HTR-8/SVneo (cell line): Measurements from ENCODE around the gene FARP2.
"Not testable (repeated sequence)": the region's sequence is repeated elsewhere in the genome, so short reads cannot be mapped to it uniquely, and the experiment has no call there.

Source experiments
- DNase-seq: peaks from one replicate; pipeline ENCODE4 v3.0.0; 2011; ENCODE audit warnings: low spot score, mixed read lengths; ENCODE audit not compliant: insufficient read length
- FAIRE-seq: peaks from 2 replicates; lab custom pipeline; 2011; peaks lifted over from hg19 to GRCh38; lab: Jason Lieb, UNC

The FARP2 gene

DNA sequence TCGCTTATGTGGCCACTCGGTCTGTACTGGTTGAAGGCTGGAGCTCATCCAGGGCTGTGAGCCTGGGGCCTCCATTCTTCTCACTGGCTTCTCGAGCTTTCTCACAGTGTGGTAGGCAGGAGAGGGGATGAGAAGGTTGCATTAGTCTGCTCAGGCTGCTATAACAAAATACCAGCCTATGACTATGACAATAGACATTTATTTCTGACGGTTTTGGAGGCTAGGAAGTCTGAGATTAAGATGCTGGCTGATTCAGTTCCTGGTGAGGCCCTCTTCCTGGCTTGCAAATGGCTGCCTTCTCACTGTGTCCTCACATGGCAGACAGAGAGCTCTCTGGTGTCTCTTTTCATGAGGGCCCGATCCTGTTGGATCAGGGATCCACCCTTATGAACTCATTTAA lies 158.5 kb downstream of the FARP2 start:
- no peak for FAIRE-seq

DNA sequence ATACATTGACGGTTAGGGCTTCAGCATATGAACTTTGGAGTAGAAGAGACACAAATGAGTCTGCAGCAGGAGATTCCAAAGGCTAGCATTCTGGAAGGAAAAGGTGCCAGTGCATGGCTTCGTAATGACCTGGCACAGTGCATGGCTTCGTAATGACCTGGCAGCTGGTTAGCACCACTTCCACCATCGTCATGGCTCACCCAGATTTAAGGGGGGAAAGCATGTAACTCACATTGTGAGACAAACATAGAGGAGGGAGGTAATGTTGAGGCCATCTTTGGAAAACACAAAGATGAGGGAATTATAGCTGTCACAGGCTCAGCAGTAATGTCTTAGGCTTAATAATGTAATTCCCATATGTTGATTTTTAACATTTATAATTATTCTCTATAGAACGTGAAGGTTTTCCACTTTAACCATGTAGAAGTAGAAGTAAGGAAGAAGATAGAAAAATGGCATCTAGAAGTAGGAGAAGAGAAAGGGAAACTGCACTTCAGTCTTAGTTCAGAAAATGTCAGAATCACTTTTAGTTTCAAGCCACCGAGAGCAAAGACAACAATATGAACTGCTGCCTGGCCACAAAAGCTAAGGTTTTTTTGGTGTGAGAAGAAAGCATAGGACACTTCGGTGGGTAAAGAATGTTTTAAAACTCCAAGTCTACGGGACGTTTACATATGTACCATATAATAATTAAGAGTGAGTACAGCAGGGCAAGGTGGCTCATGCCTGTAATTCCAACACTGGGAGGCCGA lies 159.1 kb downstream of the FARP2 start:
- DNase-seq (no peak), FAIRE-seq (no peak)

More for the DNA sequence above, 158.5 kb downstream of the FARP2 start:
- no peak for DNase-seq

DNA sequence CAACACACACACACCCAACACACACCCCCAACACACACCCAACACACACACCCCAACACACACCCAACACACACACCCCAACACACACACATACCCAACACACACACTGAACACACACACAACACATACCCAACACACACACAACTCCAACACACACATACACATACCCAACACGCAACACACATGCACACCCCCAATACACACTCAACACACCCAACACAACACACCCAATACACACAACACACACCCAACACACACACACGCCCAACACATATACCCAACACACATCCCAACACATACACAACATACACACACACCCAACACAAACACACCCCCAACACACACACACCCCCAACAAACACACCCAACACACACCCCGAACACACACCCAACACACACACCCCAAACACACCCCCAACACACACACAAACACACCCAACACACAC lies 160.5 kb downstream of the FARP2 start:
- FAIRE-seq (peak; percentile 97), DNase-seq (no peak)

- no peak for FAIRE-seq
- DNase-seq: no peak
These were observed 161.2 kb downstream of the FARP2 start for GRCh38 chr2:241517297-241517696.

DNA sequence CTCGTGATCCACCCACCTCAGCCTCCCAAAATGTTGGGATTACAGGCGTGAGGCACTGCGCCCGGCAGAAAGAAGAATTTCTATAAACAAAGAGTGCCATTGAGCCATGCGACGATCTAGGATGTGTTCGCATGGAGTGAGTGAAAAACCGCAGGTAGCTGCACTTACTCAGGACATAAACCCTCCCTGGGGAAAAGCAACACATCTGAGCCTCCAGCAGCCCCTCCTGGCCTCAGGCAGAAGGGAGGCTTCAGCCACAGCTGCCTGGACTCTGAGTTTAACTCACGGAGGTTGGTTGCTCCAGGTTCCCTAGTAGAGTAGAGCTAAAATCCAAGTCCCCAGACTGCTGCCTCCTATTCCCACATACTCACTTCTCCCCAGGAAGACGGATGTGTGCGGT lies 163.6 kb downstream of the FARP2 start:
- no peak for FAIRE-seq
- no peak for DNase-seq

DNA sequence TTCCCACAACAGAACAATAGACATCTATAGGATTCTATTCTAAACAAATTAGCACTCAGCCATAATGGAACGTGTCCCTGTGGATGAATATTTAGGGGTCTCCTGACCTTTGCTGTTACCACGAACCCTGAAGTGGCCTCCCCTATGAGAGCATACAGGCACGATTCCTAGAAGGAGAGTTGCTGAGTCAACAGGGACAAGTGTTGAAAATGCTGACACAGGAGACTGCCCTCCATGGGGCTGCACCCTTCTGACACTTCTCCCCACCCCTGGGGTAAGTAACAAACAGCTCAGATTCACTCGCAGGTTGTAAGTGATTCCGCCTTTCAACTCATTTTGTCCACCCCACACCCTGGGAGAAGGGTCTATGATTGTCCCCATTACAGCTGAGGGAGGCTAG lies 166.4 kb downstream of the FARP2 start:
- DNase-seq: no peak
- FAIRE-seq: no peak

DNA sequence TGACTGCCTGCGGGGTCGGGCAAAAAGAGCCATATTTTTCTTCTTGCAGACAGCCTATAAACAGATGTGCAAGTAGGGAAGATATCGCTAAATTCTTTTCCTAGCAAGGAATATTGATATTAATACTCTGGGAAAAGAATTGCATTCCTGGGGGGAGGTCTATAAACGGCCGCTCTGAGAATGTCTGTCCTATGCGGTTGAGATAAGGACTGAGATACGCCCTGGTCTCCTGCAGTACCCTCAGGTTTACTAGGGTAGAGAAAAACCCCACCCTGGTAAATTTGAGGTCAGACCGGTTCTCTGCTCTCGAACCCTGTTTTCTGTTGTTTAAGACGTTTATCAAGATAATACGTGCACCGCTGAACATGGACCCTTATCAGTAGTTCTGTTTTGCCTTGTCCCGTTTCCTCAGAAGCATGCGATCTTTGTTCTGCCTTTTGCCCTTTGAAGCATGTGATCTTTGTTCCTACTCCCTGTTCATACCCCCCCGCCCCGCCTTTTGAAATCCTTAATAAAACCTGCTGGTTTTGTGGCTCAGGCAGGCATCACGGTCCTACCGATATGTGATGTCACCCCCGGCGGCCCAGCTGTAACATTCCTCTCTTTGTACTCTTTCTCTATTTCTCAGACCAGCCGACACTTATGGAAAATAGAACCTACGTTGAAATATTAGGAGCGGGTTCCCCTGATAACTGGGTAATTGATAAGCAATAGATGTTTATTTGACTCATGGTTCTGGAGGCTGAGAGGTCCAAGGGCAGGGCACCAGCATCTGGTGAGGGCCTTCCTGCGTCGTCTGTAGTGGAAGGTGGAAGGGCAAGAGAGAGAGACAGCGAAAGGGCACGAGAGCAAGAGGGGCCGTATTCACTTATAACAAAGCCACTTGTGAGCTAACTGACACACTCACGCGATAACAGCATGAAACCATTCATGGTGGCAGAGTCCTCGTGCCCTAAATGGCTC lies 170.0 kb downstream of the FARP2 start:
- DNase-seq, FAIRE-seq: not testable (repeated sequence)

GRCh38 chr2:241530571-241530970 lies 174.5 kb downstream of the FARP2 start:
- FAIRE-seq (no peak), DNase-seq (no peak)

DNA sequence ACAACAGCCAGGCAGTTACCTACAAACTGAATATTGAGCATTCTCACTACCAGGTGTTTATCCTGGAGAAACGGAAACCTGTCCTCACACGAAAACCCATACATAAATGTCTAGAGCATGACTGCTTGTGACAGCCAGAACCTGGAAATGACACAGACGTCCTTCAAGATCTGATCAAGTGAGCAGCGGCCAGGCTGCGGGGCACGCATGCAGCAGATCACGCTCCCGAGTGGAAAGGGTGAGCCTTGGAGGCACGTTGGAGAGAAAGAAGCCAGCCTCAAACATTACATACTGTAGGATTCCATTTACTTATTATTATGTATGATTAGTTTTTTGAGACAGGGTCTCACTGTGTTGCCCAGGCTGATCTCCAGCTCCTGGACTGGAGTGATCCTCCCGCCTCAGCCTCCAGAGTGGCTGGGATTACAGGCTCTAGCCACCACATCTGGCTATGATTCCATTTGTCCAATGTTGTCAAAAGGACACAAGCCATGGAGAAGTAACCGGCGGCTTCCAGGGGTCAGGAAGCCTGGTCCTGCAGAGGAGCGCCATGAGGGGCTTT lies 175.2 kb downstream of the FARP2 start:
- FAIRE-seq: no peak
- DNase-seq: no peak

- no peak for FAIRE-seq
- no peak for DNase-seq
These were observed 176.1 kb downstream of the FARP2 start for GRCh38 chr2:241532168-241532567.

DNA sequence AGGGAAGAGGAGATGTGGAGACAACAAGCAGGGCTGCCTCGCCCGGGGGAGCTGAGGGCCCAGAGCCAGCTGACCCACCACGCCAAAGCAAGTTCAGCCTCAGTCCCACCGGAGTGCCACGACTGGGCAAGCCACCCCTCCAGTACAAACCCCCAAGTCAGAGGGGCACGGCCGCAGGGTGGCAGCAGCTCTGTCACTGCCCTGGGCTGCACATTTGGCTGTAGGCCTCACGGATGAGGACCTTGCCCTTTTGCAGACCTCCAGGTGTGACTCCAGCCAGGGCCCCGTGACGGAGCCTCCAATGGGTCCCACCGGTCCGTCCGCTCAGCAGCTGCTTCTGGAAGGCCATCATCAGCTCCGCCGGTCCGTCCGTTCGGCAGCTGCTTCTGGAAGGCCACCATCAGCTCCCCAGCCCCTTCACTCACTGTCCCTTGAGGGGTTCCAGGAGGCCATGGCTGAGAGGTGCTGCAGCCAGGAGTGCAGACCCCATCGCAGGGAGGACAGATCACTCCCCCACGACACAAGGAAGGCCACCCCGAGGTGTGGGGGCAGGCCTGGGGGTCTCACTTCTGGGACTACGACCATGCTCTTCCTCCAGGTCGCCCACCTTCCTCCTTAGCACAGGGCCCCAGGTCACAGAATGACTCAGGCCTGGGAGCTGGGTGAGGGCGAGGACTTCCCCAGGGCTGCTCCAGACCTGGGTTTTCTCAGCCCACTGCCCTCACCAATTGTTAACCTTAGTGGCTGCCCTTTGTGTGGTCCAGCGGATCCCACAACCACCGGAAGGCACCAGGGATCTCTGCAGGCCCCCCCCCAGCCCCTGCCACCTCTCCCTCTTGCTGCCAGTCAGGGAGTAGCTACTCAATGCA lies 176.9 kb downstream of the FARP2 start:
- FAIRE-seq (no peak), DNase-seq (no peak)

- DNase-seq: no peak
These were observed 178.2 kb downstream of the FARP2 start for GRCh38 chr2:241534293-241534692.

DNA sequence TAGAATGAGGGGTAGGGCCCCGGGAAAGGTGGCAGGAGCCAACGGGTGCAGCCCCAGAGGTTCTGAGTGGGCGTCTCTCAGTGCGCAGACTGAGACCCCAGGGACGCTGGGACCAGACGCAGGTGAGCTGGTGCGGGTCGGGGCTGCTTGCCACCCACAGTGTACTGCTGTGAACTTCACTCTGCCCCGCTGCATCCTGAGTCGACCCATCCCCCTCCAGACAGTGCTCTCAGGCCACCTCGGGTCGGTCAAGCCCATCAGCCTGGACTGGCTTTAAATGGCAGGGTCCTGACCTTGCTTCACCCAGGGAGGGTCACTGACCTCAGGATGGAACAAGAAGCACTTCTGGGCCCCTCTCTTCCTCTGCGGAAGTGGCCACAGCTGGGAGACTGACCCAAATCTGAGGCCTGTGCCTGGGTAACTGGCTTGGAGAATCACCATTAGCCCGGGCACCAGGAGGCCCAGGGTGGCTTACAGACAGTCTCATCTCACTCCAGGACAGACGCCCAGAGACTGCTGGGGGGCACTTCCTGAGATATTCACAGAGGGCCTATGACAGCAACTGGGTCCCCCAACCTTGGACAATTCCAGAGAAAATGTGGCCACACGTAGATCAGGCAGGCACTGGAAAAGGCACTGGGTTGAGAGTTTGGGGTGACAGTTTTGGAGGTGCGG lies 178.8 kb downstream of the FARP2 start:
- no peak for DNase-seq
- FAIRE-seq: peak; percentile 36

More at GRCh38 chr2:241534293-241534692, 178.2 kb downstream of the FARP2 start:
- FAIRE-seq: no peak

DNA sequence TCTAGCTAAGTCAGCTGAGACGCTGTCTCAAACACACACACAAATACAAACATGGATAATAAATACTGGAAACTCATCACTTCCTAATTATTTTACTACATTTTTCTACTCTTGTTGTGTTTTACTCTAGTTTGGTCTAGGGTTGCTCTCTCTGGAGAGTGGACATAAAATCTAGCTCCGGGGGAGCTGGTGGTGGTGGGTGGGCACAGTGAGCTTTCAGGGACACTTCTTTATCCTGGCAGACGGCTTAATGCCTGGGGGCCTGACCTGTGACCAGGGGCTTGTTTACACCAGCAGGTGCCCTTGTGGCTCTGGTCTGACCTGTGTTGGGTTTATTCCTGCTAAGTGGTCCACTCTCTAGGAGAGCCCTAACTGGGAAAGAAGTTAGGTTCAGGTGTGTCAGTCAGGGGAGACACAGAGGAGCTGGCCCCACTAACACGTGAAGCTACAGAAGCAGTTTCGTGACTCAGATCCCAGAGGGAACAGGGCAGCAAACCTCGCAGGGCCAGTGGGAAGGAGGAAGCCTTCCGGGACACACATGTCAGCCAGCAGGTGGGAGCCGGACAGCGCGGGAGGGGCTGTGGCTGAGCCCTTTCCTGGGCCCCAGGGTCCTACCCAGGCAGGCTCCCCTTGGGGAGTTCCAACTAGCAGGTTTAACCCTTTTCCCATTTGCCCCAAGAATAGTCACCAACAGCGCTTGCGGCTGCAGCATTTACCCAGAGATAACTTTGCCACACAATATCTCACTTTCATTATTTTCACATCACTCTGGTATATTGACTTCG lies 180.0 kb downstream of the FARP2 start:
- no peak for FAIRE-seq
- DNase-seq: no peak

DNA sequence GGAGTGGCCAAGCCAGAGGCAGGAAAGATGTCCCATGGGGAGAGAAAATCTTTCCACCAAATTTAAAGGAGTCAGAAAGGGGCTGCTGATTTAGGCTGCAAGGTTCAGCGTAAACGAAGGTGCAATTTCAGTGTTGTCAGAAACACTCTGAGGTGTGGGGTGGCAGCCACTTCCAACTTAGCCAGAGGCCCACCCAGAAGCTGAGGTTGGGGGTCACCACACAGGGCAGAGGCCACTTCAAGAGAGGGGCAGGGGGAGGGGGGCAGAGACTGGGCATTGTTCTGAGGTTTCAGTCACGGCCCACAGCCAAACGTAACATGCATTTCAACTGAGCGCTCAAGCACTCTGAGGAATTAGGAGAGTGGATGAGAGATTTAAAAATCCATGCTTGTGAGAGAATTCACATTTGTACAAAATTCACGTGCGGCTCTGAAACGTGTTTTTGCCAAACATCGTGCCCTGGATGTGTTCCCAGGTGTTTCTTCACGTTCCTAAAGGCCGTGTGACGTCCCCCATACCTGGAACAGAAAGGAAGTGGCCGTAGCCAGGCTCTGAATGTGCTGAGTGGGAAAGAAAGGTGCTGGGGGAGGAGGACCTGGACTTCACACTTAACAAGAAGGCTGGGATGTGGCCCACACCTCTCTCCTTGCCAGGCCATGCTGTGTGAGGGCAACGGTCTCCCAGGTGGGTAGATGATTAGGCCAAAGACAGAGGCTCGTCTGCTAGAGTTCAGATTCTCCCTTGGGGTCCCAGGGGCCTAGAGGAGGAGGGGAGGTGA lies 182.9 kb downstream of the FARP2 start:
- FAIRE-seq (no peak), DNase-seq (no peak)

GRCh38 chr2:241539616-241540374 lies 183.7 kb downstream of the FARP2 start:
- no peak for DNase-seq

GRCh38 chr2:241540401-241540770 lies 184.3 kb downstream of the FARP2 start:
- no peak for DNase-seq

More at GRCh38 chr2:241539616-241540374, 183.7 kb downstream of the FARP2 start:
- FAIRE-seq: no peak

More at GRCh38 chr2:241540401-241540770, 184.3 kb downstream of the FARP2 start:
- FAIRE-seq: no peak
